DOHH2 (cell line): Measurements from ENCODE around the gene MRPL58.

Experiments
- EZH2phosphoT487 ChIP-seq: fragments of 200-600 bp; sonication (generic); IDR thresholded peaks from 2 replicates; pipeline ENCODE4 v1.6.1; 2017; ENCODE audit warnings: borderline replicate concordance, mild to moderate bottlenecking, antibody characterized with exemption, low read length, moderate library complexity, mixed read lengths
- TF ChIP-seq, protein P1 (sequence below): fragments of 200-600 bp; sonication (generic); IDR thresholded peaks from one replicate; pipeline ENCODE4 v1.5.1; 2014; ENCODE audit warnings: antibody characterized with exemption, mild to moderate bottlenecking, low read depth, low read length; ENCODE audit not compliant: poor library complexity, severe bottlenecking

- TF ChIP-seq, protein P1, sequence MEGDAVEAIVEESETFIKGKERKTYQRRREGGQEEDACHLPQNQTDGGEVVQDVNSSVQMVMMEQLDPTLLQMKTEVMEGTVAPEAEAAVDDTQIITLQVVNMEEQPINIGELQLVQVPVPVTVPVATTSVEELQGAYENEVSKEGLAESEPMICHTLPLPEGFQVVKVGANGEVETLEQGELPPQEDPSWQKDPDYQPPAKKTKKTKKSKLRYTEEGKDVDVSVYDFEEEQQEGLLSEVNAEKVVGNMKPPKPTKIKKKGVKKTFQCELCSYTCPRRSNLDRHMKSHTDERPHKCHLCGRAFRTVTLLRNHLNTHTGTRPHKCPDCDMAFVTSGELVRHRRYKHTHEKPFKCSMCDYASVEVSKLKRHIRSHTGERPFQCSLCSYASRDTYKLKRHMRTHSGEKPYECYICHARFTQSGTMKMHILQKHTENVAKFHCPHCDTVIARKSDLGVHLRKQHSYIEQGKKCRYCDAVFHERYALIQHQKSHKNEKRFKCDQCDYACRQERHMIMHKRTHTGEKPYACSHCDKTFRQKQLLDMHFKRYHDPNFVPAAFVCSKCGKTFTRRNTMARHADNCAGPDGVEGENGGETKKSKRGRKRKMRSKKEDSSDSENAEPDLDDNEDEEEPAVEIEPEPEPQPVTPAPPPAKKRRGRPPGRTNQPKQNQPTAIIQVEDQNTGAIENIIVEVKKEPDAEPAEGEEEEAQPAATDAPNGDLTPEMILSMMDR = no peak
- no peak for TF ChIP-seq EZH2phosphoT487
These were observed 19.7 kb downstream of the MRPL58 start for GRCh38 chr17:75031972-75032719.
